Upper lobe of left lung (tissue), 4 donors: ENCODE measurements around the gene CPNE4.

Source experiments
- EP300 ChIP-seq, 4 donors: sonication (generic); formaldehyde crosslinking; IDR thresholded peaks; one replicate each; pipeline ENCODE4 v1.5.1; 2017; ENCODE audit warnings: antibody characterized with exemption in 4 of 4, control low read depth in 2 of 4
- POLR2A ChIP-seq, 4 donors: fragments of 450-650 bp; IDR thresholded peaks; one replicate each; pipeline ENCODE4 v1.5.1; 2016 to 2017; ENCODE audit warnings: antibody characterized with exemption in 4 of 4, mild to moderate bottlenecking in 2 of 4
- POLR2AphosphoS5 ChIP-seq, 2 donors: sonication (generic); formaldehyde crosslinking; IDR thresholded peaks; one replicate each; pipeline ENCODE4 v1.5.1; 2017; ENCODE audit warnings: antibody characterized with exemption in 2 of 2
- TF ChIP-seq, protein P1 (sequence below), 6 experiments: fragments of 450-650 bp in 4 of 6; fragments of 200-600 bp in 2 of 6; sonication (generic) in 2 of 6; IDR thresholded peaks; one replicate each; pipeline ENCODE4 v1.5.1; 2016 to 2019; ENCODE audit warnings: antibody characterized with exemption in 6 of 6

DNA sequence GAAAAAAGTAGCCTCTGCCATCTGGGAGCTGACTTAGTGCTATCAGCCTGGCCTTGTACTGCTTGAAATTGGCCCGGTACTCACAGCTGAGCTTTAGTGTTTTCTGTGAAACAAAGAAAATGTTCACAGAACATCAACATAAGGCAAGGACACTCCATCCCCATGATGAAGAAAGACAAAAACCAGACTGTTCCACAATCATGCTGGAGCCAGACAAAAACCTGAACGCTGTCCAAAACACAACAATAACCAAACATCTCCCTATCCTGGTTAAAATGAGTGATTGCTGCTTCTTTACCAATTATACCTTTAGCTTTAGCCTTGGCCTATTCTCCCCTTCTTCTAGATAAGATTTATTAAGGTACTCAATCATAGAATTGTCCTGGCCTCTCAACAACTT, 153.9 kb downstream of the CPNE4 start:
- no peak for TF ChIP-seq POLR2A (IDR thresholded peaks at IDR 0.05)
- TF ChIP-seq, protein P1, sequence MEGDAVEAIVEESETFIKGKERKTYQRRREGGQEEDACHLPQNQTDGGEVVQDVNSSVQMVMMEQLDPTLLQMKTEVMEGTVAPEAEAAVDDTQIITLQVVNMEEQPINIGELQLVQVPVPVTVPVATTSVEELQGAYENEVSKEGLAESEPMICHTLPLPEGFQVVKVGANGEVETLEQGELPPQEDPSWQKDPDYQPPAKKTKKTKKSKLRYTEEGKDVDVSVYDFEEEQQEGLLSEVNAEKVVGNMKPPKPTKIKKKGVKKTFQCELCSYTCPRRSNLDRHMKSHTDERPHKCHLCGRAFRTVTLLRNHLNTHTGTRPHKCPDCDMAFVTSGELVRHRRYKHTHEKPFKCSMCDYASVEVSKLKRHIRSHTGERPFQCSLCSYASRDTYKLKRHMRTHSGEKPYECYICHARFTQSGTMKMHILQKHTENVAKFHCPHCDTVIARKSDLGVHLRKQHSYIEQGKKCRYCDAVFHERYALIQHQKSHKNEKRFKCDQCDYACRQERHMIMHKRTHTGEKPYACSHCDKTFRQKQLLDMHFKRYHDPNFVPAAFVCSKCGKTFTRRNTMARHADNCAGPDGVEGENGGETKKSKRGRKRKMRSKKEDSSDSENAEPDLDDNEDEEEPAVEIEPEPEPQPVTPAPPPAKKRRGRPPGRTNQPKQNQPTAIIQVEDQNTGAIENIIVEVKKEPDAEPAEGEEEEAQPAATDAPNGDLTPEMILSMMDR (IDR thresholded peaks at IDR 0.05): no peak
- TF ChIP-seq EP300 (IDR thresholded peaks at IDR 0.05): no peak
- no peak for TF ChIP-seq POLR2AphosphoS5 (IDR thresholded peaks at IDR 0.05)
